ENCODE data around the gene PARD3B. TPM values are rescaled to one million over a fixed set of nuclear protein-coding genes. Genes with fewer than 3 reads are reported as not detected.

The PARD3B gene
- total RNA-seq, 1 experiment from 2014 or later = 7.6 TPM

DNA sequence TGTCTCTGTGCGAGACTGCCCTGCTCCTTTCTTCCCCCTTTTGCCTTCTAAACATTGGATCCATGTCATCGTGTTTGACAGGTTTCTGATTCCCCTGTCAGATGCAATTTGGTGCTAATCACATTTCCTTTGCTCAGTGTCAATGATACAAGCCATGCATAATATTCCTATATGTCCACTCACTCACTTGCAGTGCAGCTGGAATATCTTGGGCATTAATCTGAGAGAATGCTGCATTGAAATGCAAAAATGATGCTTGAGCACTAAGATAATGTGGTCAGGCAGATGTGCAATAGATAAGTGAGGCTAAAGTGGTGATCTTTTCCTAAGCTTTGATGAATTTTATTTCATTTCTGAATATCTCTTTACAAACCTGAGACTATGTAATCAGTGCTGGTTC, 375.5 kb downstream of the PARD3B start:
- DNase-seq (ENCODE audit: low spot score) = no peak
- H3K4me1 ChIP-seq (ENCODE audit: insufficient read depth, low read length, poor library complexity, severe bottlenecking) = no peaks in the 10 kb centered on the region
- no peak for TF ChIP-seq EZH2 (IDR thresholded peaks at IDR 0.05; ENCODE audit: borderline replicate concordance, low read depth, low read length, poor library complexity, severe bottlenecking)
- TF ChIP-seq, protein P1, sequence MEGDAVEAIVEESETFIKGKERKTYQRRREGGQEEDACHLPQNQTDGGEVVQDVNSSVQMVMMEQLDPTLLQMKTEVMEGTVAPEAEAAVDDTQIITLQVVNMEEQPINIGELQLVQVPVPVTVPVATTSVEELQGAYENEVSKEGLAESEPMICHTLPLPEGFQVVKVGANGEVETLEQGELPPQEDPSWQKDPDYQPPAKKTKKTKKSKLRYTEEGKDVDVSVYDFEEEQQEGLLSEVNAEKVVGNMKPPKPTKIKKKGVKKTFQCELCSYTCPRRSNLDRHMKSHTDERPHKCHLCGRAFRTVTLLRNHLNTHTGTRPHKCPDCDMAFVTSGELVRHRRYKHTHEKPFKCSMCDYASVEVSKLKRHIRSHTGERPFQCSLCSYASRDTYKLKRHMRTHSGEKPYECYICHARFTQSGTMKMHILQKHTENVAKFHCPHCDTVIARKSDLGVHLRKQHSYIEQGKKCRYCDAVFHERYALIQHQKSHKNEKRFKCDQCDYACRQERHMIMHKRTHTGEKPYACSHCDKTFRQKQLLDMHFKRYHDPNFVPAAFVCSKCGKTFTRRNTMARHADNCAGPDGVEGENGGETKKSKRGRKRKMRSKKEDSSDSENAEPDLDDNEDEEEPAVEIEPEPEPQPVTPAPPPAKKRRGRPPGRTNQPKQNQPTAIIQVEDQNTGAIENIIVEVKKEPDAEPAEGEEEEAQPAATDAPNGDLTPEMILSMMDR (conservative IDR thresholded peaks at IDR 0.05; ENCODE audit: low read depth, low read length) = no peak
- BruUV-seq (replicated peaks) = no TSS peak
- no peaks in the 10 kb centered on the region for H3K27me3 ChIP-seq (replicated peaks; ENCODE audit: insufficient read depth, low read depth, low read length, poor library complexity)
- intact Hi-C loops (cut with micrococcal nuclease; ENCODE audit: unreplicated experiment) = no loop called here
- no peak overlapping the region for H3K4me3 ChIP-seq (ENCODE audit: low read depth, low read length, poor library complexity, severe bottlenecking)
- ChIA-PET CTCF (no interaction called here), POLR2A (ENCODE audit: low non-redundant PET) (no interaction called here)
- H3K27ac ChIP-seq (ENCODE audit: low read depth, low read length, poor library complexity, severe bottlenecking) = no peak overlapping the region
- H3K36me3 ChIP-seq (ENCODE audit: insufficient read depth, low read length, poor library complexity, severe bottlenecking) = no peaks in the 10 kb centered on the region
- no peaks in the 10 kb centered on the region for H3K9me3 ChIP-seq (ENCODE audit: low read depth, low read length, poor library complexity, severe bottlenecking)

DNA sequence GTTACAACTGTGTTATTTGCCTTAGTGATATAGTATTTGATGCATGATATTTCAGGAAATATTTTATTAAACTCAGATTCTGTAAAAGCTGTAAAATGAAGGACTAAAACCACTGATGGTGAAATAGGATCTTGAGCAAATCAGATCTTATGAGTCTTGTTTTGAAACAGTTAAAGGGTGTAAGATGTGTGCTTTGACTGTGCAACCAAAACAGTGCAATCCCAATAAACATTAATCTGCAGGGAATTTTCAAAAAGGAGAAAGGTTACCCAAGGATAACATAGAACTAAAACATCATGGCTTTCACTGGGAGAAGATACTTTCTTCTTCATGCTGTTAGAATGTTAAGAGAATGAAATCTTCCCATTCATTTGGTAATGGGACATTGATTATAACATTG, 378.7 kb downstream of the PARD3B start:
- Histone ChIP-seq H3K4me3 (ENCODE audit: low read depth, low read length, poor library complexity, severe bottlenecking) (no peak overlapping the region), H3K9me3 (ENCODE audit: low read depth, low read length, poor library complexity, severe bottlenecking) (no peaks in the 10 kb centered on the region), H3K27me3 (replicated peaks; ENCODE audit: insufficient read depth, low read depth, low read length, poor library complexity) (no peaks in the 10 kb centered on the region), H3K36me3 (ENCODE audit: insufficient read depth, low read length, poor library complexity, severe bottlenecking) (no peaks in the 10 kb centered on the region), H3K4me1 (ENCODE audit: insufficient read depth, low read length, poor library complexity, severe bottlenecking) (no peaks in the 10 kb centered on the region), H3K27ac (ENCODE audit: low read depth, low read length, poor library complexity, severe bottlenecking) (no peak overlapping the region)
- POLR2A ChIA-PET (ENCODE audit: low non-redundant PET) = no interaction called here
- CTCF ChIA-PET = no interaction called here
- DNase-seq (ENCODE audit: low spot score) = no peak
- intact Hi-C loops (cut with micrococcal nuclease; ENCODE audit: unreplicated experiment) = no loop called here
- no TSS peak for BruUV-seq (replicated peaks)
- TF ChIP-seq, protein P1 (conservative IDR thresholded peaks at IDR 0.05; ENCODE audit: low read depth, low read length) = no peak
- no peak for TF ChIP-seq EZH2 (IDR thresholded peaks at IDR 0.05; ENCODE audit: borderline replicate concordance, low read depth, low read length, poor library complexity, severe bottlenecking)

DNA sequence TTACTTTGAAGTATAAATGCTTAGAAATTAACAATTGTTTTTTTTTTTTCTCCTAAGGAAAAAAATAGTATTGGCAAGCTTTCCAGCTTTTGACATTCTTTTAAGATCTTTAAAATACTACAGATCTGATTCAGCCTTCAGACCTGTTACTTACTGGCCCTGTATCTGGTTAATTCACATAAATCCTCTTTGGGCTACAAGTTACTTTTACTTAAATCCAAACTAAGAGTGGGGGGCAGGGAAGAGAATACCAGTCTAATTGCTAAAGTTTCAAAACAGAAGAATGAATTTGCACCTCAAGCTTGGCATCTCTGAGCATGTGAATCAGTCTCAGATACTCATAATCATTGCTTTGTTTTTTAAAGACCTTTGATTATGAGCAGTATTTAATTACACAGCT, 386.3 kb downstream of the PARD3B start:
- Histone ChIP-seq H3K4me1 (ENCODE audit: insufficient read depth, low read length, poor library complexity, severe bottlenecking) (no peaks in the 10 kb centered on the region), H3K4me3 (ENCODE audit: low read depth, low read length, poor library complexity, severe bottlenecking) (no peak overlapping the region), H3K36me3 (ENCODE audit: insufficient read depth, low read length, poor library complexity, severe bottlenecking) (no peaks in the 10 kb centered on the region), H3K27ac (ENCODE audit: low read depth, low read length, poor library complexity, severe bottlenecking) (no peak overlapping the region), H3K9me3 (ENCODE audit: low read depth, low read length, poor library complexity, severe bottlenecking) (no peaks in the 10 kb centered on the region), H3K27me3 (replicated peaks; ENCODE audit: insufficient read depth, low read depth, low read length, poor library complexity) (no peaks in the 10 kb centered on the region)
- no peak for DNase-seq (ENCODE audit: low spot score)
- BruUV-seq (replicated peaks) = no TSS peak
- TF ChIP-seq EZH2 (IDR thresholded peaks at IDR 0.05; ENCODE audit: borderline replicate concordance, low read depth, low read length, poor library complexity, severe bottlenecking) = no peak
- TF ChIP-seq, protein P1 (conservative IDR thresholded peaks at IDR 0.05; ENCODE audit: low read depth, low read length) = no peak
- intact Hi-C loops (cut with micrococcal nuclease; ENCODE audit: unreplicated experiment) = no loop called here
- CTCF ChIA-PET = no interaction called here
- POLR2A ChIA-PET (ENCODE audit: low non-redundant PET) = no interaction called here

All from A673 (cell line).